Measurements from ENCODE around the gene FNDC3B.

Gene FNDC3B

GRCh38 chr3:172372895-172373294, 333.5 kb downstream of the FNDC3B start:
- TF ChIP-seq POLR2AphosphoS5 (IDR thresholded peaks at IDR 0.05; ENCODE audit: low read depth, low read length) (no peak), TAF1 (IDR thresholded peaks at IDR 0.05; ENCODE audit: borderline replicate concordance, insufficient read depth, low read length) (no peak), SIN3A (IDR thresholded peaks at IDR 0.05; ENCODE audit: borderline replicate concordance, insufficient read depth, low read length) (no peak), FOXP2 (optimal IDR thresholded peaks at IDR 0.05; ENCODE audit: borderline replicate concordance, extremely low read depth, extremely low read length, insufficient read depth) (no peak), REST (IDR thresholded peaks at IDR 0.05; ENCODE audit: insufficient read depth in 1 of 2, low read depth in 2 of 2, low read length in 2 of 2) (no peak)

- TF ChIP-seq REST (IDR thresholded peaks at IDR 0.05; ENCODE audit: insufficient read depth in 1 of 2, low read depth in 2 of 2, low read length in 2 of 2) (no peak), SIN3A (IDR thresholded peaks at IDR 0.05; ENCODE audit: borderline replicate concordance, insufficient read depth, low read length) (no peak), TAF1 (IDR thresholded peaks at IDR 0.05; ENCODE audit: borderline replicate concordance, insufficient read depth, low read length) (no peak), POLR2AphosphoS5 (IDR thresholded peaks at IDR 0.05; ENCODE audit: low read depth, low read length) (no peak), FOXP2 (optimal IDR thresholded peaks at IDR 0.05; ENCODE audit: borderline replicate concordance, extremely low read depth, extremely low read length, insufficient read depth) (no peak)
Measured at GRCh38 chr3:172373912-172374311, 334.5 kb downstream of the FNDC3B start.

GRCh38 chr3:172375206-172375850, 335.9 kb downstream of the FNDC3B start:
- TF ChIP-seq POLR2AphosphoS5 (IDR thresholded peaks at IDR 0.05; ENCODE audit: low read depth, low read length) (no peak), FOXP2 (optimal IDR thresholded peaks at IDR 0.05; ENCODE audit: borderline replicate concordance, extremely low read depth, extremely low read length, insufficient read depth) (no peak), SIN3A (IDR thresholded peaks at IDR 0.05; ENCODE audit: borderline replicate concordance, insufficient read depth, low read length) (no peak), TAF1 (IDR thresholded peaks at IDR 0.05; ENCODE audit: borderline replicate concordance, insufficient read depth, low read length) (no peak), REST (IDR thresholded peaks at IDR 0.05; ENCODE audit: insufficient read depth in 1 of 2, low read depth in 2 of 2, low read length in 2 of 2) (no peak)

- no peak for TF ChIP-seq REST (IDR thresholded peaks at IDR 0.05; ENCODE audit: insufficient read depth in 1 of 2, low read depth in 2 of 2, low read length in 2 of 2)
- TF ChIP-seq POLR2AphosphoS5 (IDR thresholded peaks at IDR 0.05; ENCODE audit: low read depth, low read length): no peak
- TF ChIP-seq SIN3A (IDR thresholded peaks at IDR 0.05; ENCODE audit: borderline replicate concordance, insufficient read depth, low read length): no peak
- TF ChIP-seq FOXP2 (optimal IDR thresholded peaks at IDR 0.05; ENCODE audit: borderline replicate concordance, extremely low read depth, extremely low read length, insufficient read depth): no peak
- no peak for TF ChIP-seq TAF1 (IDR thresholded peaks at IDR 0.05; ENCODE audit: borderline replicate concordance, insufficient read depth, low read length)
Measured at GRCh38 chr3:172376402-172376801, 337.0 kb downstream of the FNDC3B start.

All from PFSK-1 (cell line).